GM18508 (cell line): ENCODE results near the gene BARX2.

ENCODE experiments used
- ATAC-seq: cut with Tn5 transposase; IDR thresholded peaks from one replicate; pipeline ENCODE4 v1.9.1; 2021; ENCODE audit warnings: moderate number of reproducible peaks; ENCODE audit not compliant: insufficient read depth, unreplicated experiment

The BARX2 gene

GRCh38 chr11:129395883-129396282, 20.2 kb downstream of the BARX2 start:
- no peak for ATAC-seq

- ATAC-seq = no peak
Measured at GRCh38 chr11:129396454-129396853, 20.8 kb downstream of the BARX2 start.

- no peak for ATAC-seq
Measured at GRCh38 chr11:129402206-129403171, 26.8 kb downstream of the BARX2 start.

- no peak for ATAC-seq
Measured at GRCh38 chr11:129404731-129405130, 29.1 kb downstream of the BARX2 start.

- ATAC-seq = no peak
Measured at GRCh38 chr11:129408865-129409444, 33.3 kb downstream of the BARX2 start.

GRCh38 chr11:129410395-129410960, 34.8 kb downstream of the BARX2 start:
- ATAC-seq = no peak

GRCh38 chr11:129412494-129412893, 36.8 kb downstream of the BARX2 start:
- no peak for ATAC-seq

- ATAC-seq = no peak
Measured at GRCh38 chr11:129414144-129414872, 38.7 kb downstream of the BARX2 start.

- ATAC-seq = no peak
Measured at GRCh38 chr11:129416080-129416820, 40.6 kb downstream of the BARX2 start.

GRCh38 chr11:129417458-129417857, 41.8 kb downstream of the BARX2 start:
- no peak for ATAC-seq

GRCh38 chr11:129418039-129418438, 42.4 kb downstream of the BARX2 start:
- peak; percentile 88 for ATAC-seq

GRCh38 chr11:129419386-129419785, 43.7 kb downstream of the BARX2 start:
- no peak for ATAC-seq

- no peak for ATAC-seq
Measured at GRCh38 chr11:129423426-129423825, 47.8 kb downstream of the BARX2 start.

GRCh38 chr11:129425214-129425613, 49.6 kb downstream of the BARX2 start:
- ATAC-seq = no peak

GRCh38 chr11:129426038-129426437, 50.4 kb downstream of the BARX2 start:
- no peak for ATAC-seq

- no peak for ATAC-seq
Measured at GRCh38 chr11:129426776-129427175, 51.1 kb downstream of the BARX2 start.

GRCh38 chr11:129427376-129427775, 51.7 kb downstream of the BARX2 start:
- no peak for ATAC-seq

GRCh38 chr11:129427816-129428406, 52.3 kb downstream of the BARX2 start:
- ATAC-seq = no peak

GRCh38 chr11:129428557-129428956, 52.9 kb downstream of the BARX2 start:
- no peak for ATAC-seq
